ENCODE results near the gene ZBTB17.

GRCh38 chr1:15973772-15974171 is 2.1 kb downstream of the ZBTB17 start:
- TF ChIP-seq CTCF (IDR thresholded peaks at IDR 0.05) (no peak), POLR2A (IDR thresholded peaks at IDR 0.05) (no peak)
